Neural cell (in vitro differentiated cells): ENCODE data around the gene PPHLN1. TPM values are rescaled to one million over a fixed set of nuclear protein-coding genes. Genes with fewer than 3 reads are reported as not detected.

Source experiments
- H2AFZ ChIP-seq: fragments of 200-600, 300-800 bp; sonication (generic), shearing (Covaris generic); 2 replicates; pipeline ENCODE4 v1.6.0; 2014; ENCODE audit warnings: low read depth, mild to moderate bottlenecking, antibody characterized with exemption, low read length, moderate library complexity
- H3F3A ChIP-seq: fragments of 200-600 bp; shearing (Covaris generic); 2 replicates; pipeline ENCODE4 v1.6.1; 2016; ENCODE audit warnings: mild to moderate bottlenecking, moderate library complexity, mixed read lengths, antibody characterized with exemption, low read length; ENCODE audit not compliant: insufficient read depth, poor library complexity, severe bottlenecking
- H3K27ac ChIP-seq: fragments of 200-600, 300-800 bp; sonication (generic), shearing (Covaris generic); 2 replicates; pipeline ENCODE4 v1.5.1; 2014; ENCODE audit warnings: mild to moderate bottlenecking, low read length, moderate library complexity
- H3K27me3 ChIP-seq: fragments of 300-800, 200-600 bp; sonication (generic), shearing (Covaris generic); 2 replicates; pipeline ENCODE4 v1.6.0; 2014; ENCODE audit warnings: mild to moderate bottlenecking, low read depth, low read length, moderate library complexity; ENCODE audit not compliant: insufficient read depth
- H3K36me3 ChIP-seq: fragments of 300-800, 200-600 bp; sonication (generic), shearing (Covaris generic); 2 replicates; pipeline ENCODE4 v1.5.1; 2014; ENCODE audit warnings: mild to moderate bottlenecking, antibody characterized with exemption, low read length, moderate library complexity; ENCODE audit not compliant: insufficient read depth
- H3K4me2 ChIP-seq: fragments of 300-800, 200-600 bp; sonication (generic), shearing (Covaris generic); 2 replicates; pipeline ENCODE4 v1.6.0; 2014; ENCODE audit warnings: mild to moderate bottlenecking, low read length
- H3K4me3 ChIP-seq: fragments of 300-800, 200-600 bp; sonication (generic), shearing (Covaris generic); 2 replicates; pipeline ENCODE4 v1.5.1; 2014; ENCODE audit warnings: mild to moderate bottlenecking, low read length, moderate library complexity
- H3K79me2 ChIP-seq: fragments of 200-600 bp; shearing (Covaris generic); replicated peaks from 2 replicates; pipeline ENCODE4 v1.6.0; 2014; ENCODE audit warnings: mild to moderate bottlenecking, low read length, moderate library complexity; ENCODE audit not compliant: insufficient read depth
- H3K9ac ChIP-seq: fragments of 300-800, 200-600 bp; sonication (generic), shearing (Covaris generic); 2 replicates; pipeline ENCODE4 v1.6.1; 2016; ENCODE audit warnings: mild to moderate bottlenecking, low read length, mixed read lengths
- H3K9me2 ChIP-seq: fragments of 200-600 bp; shearing (Covaris generic); 2 replicates; pipeline ENCODE4 v1.6.1; 2016; ENCODE audit warnings: mild to moderate bottlenecking, low read length, mixed read lengths; ENCODE audit not compliant: insufficient read depth
- H3K9me3 ChIP-seq: fragments of 200-600, 300-800 bp; sonication (generic), shearing (Covaris generic); 2 replicates; pipeline ENCODE4 v1.6.1; 2016; ENCODE audit warnings: mild to moderate bottlenecking, mixed run types, low read length, moderate library complexity, mixed read lengths
- H4K20me1 ChIP-seq: fragments of 200-600 bp; shearing (Covaris generic); 2 replicates; pipeline ENCODE4 v1.6.1; 2016; ENCODE audit warnings: mild to moderate bottlenecking, mixed run types; ENCODE audit not compliant: insufficient read depth
- CTCF ChIP-seq: fragments of 450-650 bp; IDR thresholded peaks from 2 replicates; pipeline ENCODE4 v1.5.1; 2014; ENCODE audit warnings: antibody characterized with exemption, mild to moderate bottlenecking, moderate library complexity; ENCODE audit not compliant: poor library complexity, severe bottlenecking
- EP300 ChIP-seq: fragments of 450-650 bp; conservative IDR thresholded peaks from 2 replicates; pipeline ENCODE4 v1.6.1; 2014; ENCODE audit warnings: antibody characterized with exemption, mild to moderate bottlenecking, moderate library complexity; ENCODE audit not compliant: poor library complexity, severe bottlenecking
- EZH2 ChIP-seq: fragments of 200-600, 300-800 bp; shearing (Covaris generic), sonication (generic); IDR thresholded peaks from 2 replicates; pipeline ENCODE4 v1.6.1; 2014; ENCODE audit warnings: antibody characterized with exemption, low read length, borderline replicate concordance, mild to moderate bottlenecking; ENCODE audit not compliant: insufficient read depth, poor library complexity, severe bottlenecking
- MXI1 ChIP-seq: fragments of 450-650 bp; conservative IDR thresholded peaks from 2 replicates; pipeline ENCODE4 v1.6.1; 2014; ENCODE audit warnings: antibody characterized with exemption, mild to moderate bottlenecking; ENCODE audit not compliant: poor library complexity, severe bottlenecking
- POLR2AphosphoS5 ChIP-seq: IDR thresholded peaks from 2 replicates; pipeline ENCODE4 v1.6.1; 2012
- RAD21 ChIP-seq: fragments of 450-650 bp; conservative IDR thresholded peaks from 2 replicates; pipeline ENCODE4 v1.6.1; 2014; ENCODE audit warnings: antibody characterized with exemption, mild to moderate bottlenecking, moderate library complexity
- SMC3 ChIP-seq: fragments of 450-650 bp; conservative IDR thresholded peaks from 2 replicates; pipeline ENCODE4 v1.6.1; 2014; ENCODE audit warnings: antibody characterized with exemption, mild to moderate bottlenecking, moderate library complexity; ENCODE audit not compliant: poor library complexity
- TAF1 ChIP-seq: IDR thresholded peaks from 2 replicates; pipeline ENCODE4 v1.6.1; 2012; ENCODE audit warnings: low read depth
- polyA plus RNA-seq: library from polyadenylated mRNA; depleted of rRNA; stranded (reverse); fragments of >200 nt; gene quantifications from 2 replicates; pipeline ENCODE4 v1.2.3, GENCODE V29; 2014
- TF ChIP-seq, protein P1 (sequence below): IDR thresholded peaks from 2 replicates; pipeline ENCODE4 v1.6.1; 2012; ENCODE audit warnings: borderline replicate concordance

Gene PPHLN1
- polyA plus RNA-seq, 1 donor from 2014 or later: 192 TPM

- H2AFZ ChIP-seq: no peak overlapping the region
- H3K79me2 ChIP-seq: no peaks in the 10 kb centered on the region
- H3K4me2 ChIP-seq: no peak overlapping the region
These were observed 81.3 kb downstream of the PPHLN1 start for GRCh38 chr12:42407306-42407705.

GRCh38 chr12:42409471-42409870 lies 83.5 kb downstream of the PPHLN1 start:
- TF ChIP-seq RAD21 (no peak), EZH2 (no peak), SMC3 (no peak), POLR2AphosphoS5 (no peak), TAF1 (no peak), EP300 (no peak), MXI1 (no peak), CTCF (no peak)
- TF ChIP-seq, protein P1, sequence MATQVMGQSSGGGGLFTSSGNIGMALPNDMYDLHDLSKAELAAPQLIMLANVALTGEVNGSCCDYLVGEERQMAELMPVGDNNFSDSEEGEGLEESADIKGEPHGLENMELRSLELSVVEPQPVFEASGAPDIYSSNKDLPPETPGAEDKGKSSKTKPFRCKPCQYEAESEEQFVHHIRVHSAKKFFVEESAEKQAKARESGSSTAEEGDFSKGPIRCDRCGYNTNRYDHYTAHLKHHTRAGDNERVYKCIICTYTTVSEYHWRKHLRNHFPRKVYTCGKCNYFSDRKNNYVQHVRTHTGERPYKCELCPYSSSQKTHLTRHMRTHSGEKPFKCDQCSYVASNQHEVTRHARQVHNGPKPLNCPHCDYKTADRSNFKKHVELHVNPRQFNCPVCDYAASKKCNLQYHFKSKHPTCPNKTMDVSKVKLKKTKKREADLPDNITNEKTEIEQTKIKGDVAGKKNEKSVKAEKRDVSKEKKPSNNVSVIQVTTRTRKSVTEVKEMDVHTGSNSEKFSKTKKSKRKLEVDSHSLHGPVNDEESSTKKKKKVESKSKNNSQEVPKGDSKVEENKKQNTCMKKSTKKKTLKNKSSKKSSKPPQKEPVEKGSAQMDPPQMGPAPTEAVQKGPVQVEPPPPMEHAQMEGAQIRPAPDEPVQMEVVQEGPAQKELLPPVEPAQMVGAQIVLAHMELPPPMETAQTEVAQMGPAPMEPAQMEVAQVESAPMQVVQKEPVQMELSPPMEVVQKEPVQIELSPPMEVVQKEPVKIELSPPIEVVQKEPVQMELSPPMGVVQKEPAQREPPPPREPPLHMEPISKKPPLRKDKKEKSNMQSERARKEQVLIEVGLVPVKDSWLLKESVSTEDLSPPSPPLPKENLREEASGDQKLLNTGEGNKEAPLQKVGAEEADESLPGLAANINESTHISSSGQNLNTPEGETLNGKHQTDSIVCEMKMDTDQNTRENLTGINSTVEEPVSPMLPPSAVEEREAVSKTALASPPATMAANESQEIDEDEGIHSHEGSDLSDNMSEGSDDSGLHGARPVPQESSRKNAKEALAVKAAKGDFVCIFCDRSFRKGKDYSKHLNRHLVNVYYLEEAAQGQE: no peak
- Histone ChIP-seq H3K4me2 (no peak overlapping the region), H4K20me1 (no peaks in the 10 kb centered on the region), H3K9ac (no peak overlapping the region), H3K4me3 (no peak overlapping the region), H3K79me2 (no peaks in the 10 kb centered on the region), H3K9me3 (no peaks in the 10 kb centered on the region), H2AFZ (no peak overlapping the region), H3F3A (no peaks in the 10 kb centered on the region), H3K27me3 (no peaks in the 10 kb centered on the region), H3K27ac (no peak overlapping the region), H3K9me2 (no peaks in the 10 kb centered on the region), H3K36me3 (no peaks in the 10 kb centered on the region)

More at GRCh38 chr12:42407306-42407705, 81.3 kb downstream of the PPHLN1 start:
- no peak for TF ChIP-seq EP300
- TF ChIP-seq MXI1: no peak
- TF ChIP-seq SMC3: no peak
- no peak for TF ChIP-seq EZH2
- no peak for TF ChIP-seq POLR2AphosphoS5
- no peak for TF ChIP-seq TAF1
- TF ChIP-seq RAD21: no peak
- TF ChIP-seq, protein P1: no peak
- TF ChIP-seq CTCF: no peak
- no peaks in the 10 kb centered on the region for H4K20me1 ChIP-seq
- H3F3A ChIP-seq: no peaks in the 10 kb centered on the region
- no peak overlapping the region for H3K27ac ChIP-seq
- no peak overlapping the region for H3K9ac ChIP-seq
- no peaks in the 10 kb centered on the region for H3K27me3 ChIP-seq
- no peaks in the 10 kb centered on the region for H3K36me3 ChIP-seq
- no peak overlapping the region for H3K4me3 ChIP-seq
- H3K9me2 ChIP-seq: no peaks in the 10 kb centered on the region
- no peaks in the 10 kb centered on the region for H3K9me3 ChIP-seq
